ENCODE data around the gene MOB1B. TPM values are rescaled to one million over a fixed set of nuclear protein-coding genes. Genes with fewer than 3 reads are reported as not detected.

Gene MOB1B
- total and polyA plus RNA-seq, 10 of the 15 experiments (the other 5 are each of a cell fraction or from before 2014, with no cell fraction given): 1.9 to 11.4 (median 6.1) TPM

GRCh38 chr4:70925899-70926635 is 23.9 kb downstream of the MOB1B start (continued):
- no peak for TF ChIP-seq CUX1 (IDR thresholded peaks at IDR 0.05; ENCODE audit: insufficient replicate concordance, low read depth, low read length)
- no peak for TF ChIP-seq RB1 (IDR thresholded peaks at IDR 0.05; ENCODE audit: borderline replicate concordance)
- TF ChIP-seq CEBPZ (IDR thresholded peaks at IDR 0.05; ENCODE audit: low read depth, low read length): no peak
- TF ChIP-seq ZZZ3 (IDR thresholded peaks at IDR 0.05; ENCODE audit: control insufficient read depth, insufficient read length, low read depth): no peak
- no peak for TF ChIP-seq MXI1 (IDR thresholded peaks at IDR 0.05; ENCODE audit: low read depth, low read length)
- TF ChIP-seq CREB1 (IDR thresholded peaks at IDR 0.05; ENCODE audit: low read depth): peak; percentile 57; the same call in 1 of the 2 replicates
- TF ChIP-seq STAT3 (IDR thresholded peaks at IDR 0.05; ENCODE audit: low read depth, low read length): no peak
- no peak for TF ChIP-seq CBX5 (IDR thresholded peaks at IDR 0.05; ENCODE audit: low read depth)
- no peak for TF ChIP-seq LARP7 (IDR thresholded peaks at IDR 0.05)
- no peak for TF ChIP-seq SPI1 (IDR thresholded peaks at IDR 0.05; ENCODE audit: borderline replicate concordance, insufficient read depth, low read depth, low read length)
- TF ChIP-seq PML (IDR thresholded peaks at IDR 0.05; ENCODE audit: low read length): no peak
- TF ChIP-seq HSF1 (IDR thresholded peaks at IDR 0.05; ENCODE audit: low read depth, low read length): no peak
- no peak for TF ChIP-seq JUND (IDR thresholded peaks at IDR 0.05; ENCODE audit: low read depth, low read length)
- no peak for TF ChIP-seq ZNF687 (IDR thresholded peaks at IDR 0.05)
